Uterus (tissue), 4 donors: ENCODE data around the gene MRPL48. TPM values are rescaled to one million over a fixed set of nuclear protein-coding genes. Genes with fewer than 3 reads are reported as not detected.

Experiments
- DNase-seq, 2 donors: peaks; one replicate each; pipeline ENCODE4 v3.0.0-alpha.2; 2019 to 2020
- H3K27ac ChIP-seq, 2 donors: fragments of 200-600 bp; sonication (generic); 1 replicate in 1 of 2; 2 replicates in 1 of 2; pipeline ENCODE4 v1.5.1; 2016 to 2018
- H3K27me3 ChIP-seq, 2 donors: fragments of 200-600 bp; sonication (generic); one replicate each; pipeline ENCODE4 v1.5.1; 2018 to 2019; ENCODE audit warnings: control low read depth in 1 of 2
- H3K36me3 ChIP-seq, 2 donors: fragments of 200-600 bp; sonication (generic); one replicate each; pipeline ENCODE4 v1.5.1; 2019; ENCODE audit warnings: control low read depth in 1 of 2
- H3K4me1 ChIP-seq, 2 donors: fragments of 200-600 bp; sonication (generic); one replicate each; pipeline ENCODE4 v1.5.1; 2018 to 2019; ENCODE audit warnings: control low read depth in 1 of 2
- H3K4me3 ChIP-seq, 2 donors: fragments of 200-600 bp; sonication (generic); 1 replicate in 1 of 2; 2 replicates in 1 of 2; pipeline ENCODE4 v1.5.1; 2018 to 2019; ENCODE audit warnings: mild to moderate bottlenecking in 1 of 2
- H3K9me3 ChIP-seq, 2 donors: fragments of 200-600 bp; sonication (generic); one replicate each; pipeline ENCODE4 v1.5.1; 2019; ENCODE audit warnings: control low read depth in 1 of 2
- POLR2A ChIP-seq, 2 donors: fragments of 450-650 bp; IDR thresholded peaks; one replicate each; pipeline ENCODE4 v1.6.1; 2016; ENCODE audit warnings: antibody characterized with exemption in 2 of 2, mild to moderate bottlenecking in 1 of 2, moderate library complexity in 1 of 2
- intact Hi-C: fragments of 100-400 bp; cut with DNase I; formaldehyde crosslinking; loops from one replicate; pipeline ENCODE4 v1.15.1; 2023; ENCODE audit warnings: low total_unique reads
- total RNA-seq, 4 donors: library from RNA; depleted of rRNA in 3 of 4; stranded (reverse); fragments of >200 nt in 3 of 4; gene quantifications; one replicate each; pipeline versions ENCODE4 v1.1.0 to v1.2.4, GENCODE V29; 2014 to 2023
- TF ChIP-seq, protein P1 (sequence below), 4 experiments: fragments of 200-600 bp in 2 of 4; fragments of 450-650 bp in 2 of 4; sonication (generic) in 2 of 4; IDR thresholded peaks; one replicate each; pipeline ENCODE4 v1.5.1; 2016 to 2019; ENCODE audit warnings: antibody characterized with exemption in 4 of 4, mild to moderate bottlenecking in 2 of 4, moderate library complexity in 1 of 4
- donor health status: DM: yes; HTN: yes; CAD: no.

MRPL48 gene
- total RNA-seq, 4 donors from 2014 or later = 5.6 to 29.6 (median 11.9) TPM

GRCh38 chr11:73902303-73902702, 114.6 kb downstream of the MRPL48 start:
- intact Hi-C loops = no loop called here
- no peak for TF ChIP-seq POLR2A (IDR thresholded peaks at IDR 0.05)
- TF ChIP-seq, protein P1, sequence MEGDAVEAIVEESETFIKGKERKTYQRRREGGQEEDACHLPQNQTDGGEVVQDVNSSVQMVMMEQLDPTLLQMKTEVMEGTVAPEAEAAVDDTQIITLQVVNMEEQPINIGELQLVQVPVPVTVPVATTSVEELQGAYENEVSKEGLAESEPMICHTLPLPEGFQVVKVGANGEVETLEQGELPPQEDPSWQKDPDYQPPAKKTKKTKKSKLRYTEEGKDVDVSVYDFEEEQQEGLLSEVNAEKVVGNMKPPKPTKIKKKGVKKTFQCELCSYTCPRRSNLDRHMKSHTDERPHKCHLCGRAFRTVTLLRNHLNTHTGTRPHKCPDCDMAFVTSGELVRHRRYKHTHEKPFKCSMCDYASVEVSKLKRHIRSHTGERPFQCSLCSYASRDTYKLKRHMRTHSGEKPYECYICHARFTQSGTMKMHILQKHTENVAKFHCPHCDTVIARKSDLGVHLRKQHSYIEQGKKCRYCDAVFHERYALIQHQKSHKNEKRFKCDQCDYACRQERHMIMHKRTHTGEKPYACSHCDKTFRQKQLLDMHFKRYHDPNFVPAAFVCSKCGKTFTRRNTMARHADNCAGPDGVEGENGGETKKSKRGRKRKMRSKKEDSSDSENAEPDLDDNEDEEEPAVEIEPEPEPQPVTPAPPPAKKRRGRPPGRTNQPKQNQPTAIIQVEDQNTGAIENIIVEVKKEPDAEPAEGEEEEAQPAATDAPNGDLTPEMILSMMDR (IDR thresholded peaks at IDR 0.05) = no peak
- no peaks in the 10 kb centered on the region for H3K36me3 ChIP-seq
- no peaks in the 10 kb centered on the region for H3K9me3 ChIP-seq
- no peak overlapping the region for H3K27ac ChIP-seq
- H3K4me3 ChIP-seq = no peak overlapping the region
- no peaks in the 10 kb centered on the region for H3K27me3 ChIP-seq
- no peaks in the 10 kb centered on the region for H3K4me1 ChIP-seq
- DNase-seq = no peak

GRCh38 chr11:73907191-73907590, 119.5 kb downstream of the MRPL48 start:
- no peak overlapping the region for H3K4me3 ChIP-seq
- intact Hi-C loops = no loop called here
- no peak overlapping the region for H3K27ac ChIP-seq
- no peaks in the 10 kb centered on the region for H3K36me3 ChIP-seq
- H3K9me3 ChIP-seq = no peaks in the 10 kb centered on the region
- no peaks in the 10 kb centered on the region for H3K27me3 ChIP-seq
- no peaks in the 10 kb centered on the region for H3K4me1 ChIP-seq
- no peak for DNase-seq
- no peak for TF ChIP-seq POLR2A (IDR thresholded peaks at IDR 0.05)
- TF ChIP-seq, protein P1 (IDR thresholded peaks at IDR 0.05) = no peak

DNA sequence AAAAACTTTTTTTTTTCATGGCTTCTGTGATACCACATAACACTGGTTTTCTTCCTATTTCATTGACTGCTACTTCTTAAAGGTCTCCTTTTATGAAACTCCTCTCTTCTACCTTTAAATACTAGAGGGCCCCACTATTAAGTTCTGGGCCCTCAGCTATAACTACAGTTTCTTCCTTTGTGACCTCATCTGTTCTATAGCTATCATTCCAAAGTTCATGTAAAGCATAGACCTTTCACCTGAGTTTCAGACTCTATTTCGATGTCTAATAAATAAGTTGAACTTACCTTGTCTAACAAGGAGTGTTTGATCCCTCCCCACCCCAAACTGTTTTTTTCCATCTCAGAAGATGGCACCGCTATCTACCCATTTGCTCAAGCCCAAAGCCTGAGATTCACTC, 124.4 kb downstream of the MRPL48 start:
- intact Hi-C loops = no loop called here
- Histone ChIP-seq H3K36me3 (no peaks in the 10 kb centered on the region), H3K27ac (no peak overlapping the region), H3K27me3 (no peaks in the 10 kb centered on the region), H3K4me1 (no peaks in the 10 kb centered on the region), H3K9me3 (no peaks in the 10 kb centered on the region), H3K4me3 (no peak overlapping the region)
- DNase-seq = no peak
- TF ChIP-seq POLR2A (IDR thresholded peaks at IDR 0.05) = no peak
- TF ChIP-seq, protein P1 (IDR thresholded peaks at IDR 0.05) = no peak

DNA sequence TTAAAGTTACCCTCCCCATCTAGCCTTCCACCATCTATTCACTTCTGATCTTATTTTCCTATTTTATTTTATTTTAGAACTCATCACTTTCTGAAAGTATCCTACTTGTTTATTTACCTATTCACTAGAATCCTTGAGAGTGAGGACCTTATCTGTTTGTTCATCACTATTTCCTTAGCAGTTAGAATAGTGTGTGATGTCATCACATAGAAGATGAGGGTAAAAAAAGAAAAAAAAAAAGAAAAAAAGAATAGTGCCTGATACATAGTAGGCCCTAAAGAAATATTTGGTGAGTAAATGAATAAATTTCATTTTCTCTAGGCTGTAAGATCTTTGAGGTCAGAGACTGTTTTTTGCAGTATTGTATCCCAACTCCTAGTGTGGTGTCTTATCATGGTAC, 125.8 kb downstream of the MRPL48 start:
- Histone ChIP-seq H3K27me3 (no peaks in the 10 kb centered on the region), H3K4me3 (no peak overlapping the region), H3K4me1 (no peaks in the 10 kb centered on the region), H3K9me3 (no peaks in the 10 kb centered on the region), H3K27ac (no peak overlapping the region), H3K36me3 (no peaks in the 10 kb centered on the region)
- no peak for DNase-seq
- TF ChIP-seq, protein P1 (IDR thresholded peaks at IDR 0.05) = no peak
- TF ChIP-seq POLR2A (IDR thresholded peaks at IDR 0.05) = no peak
- intact Hi-C loops = no loop called here

- no peak overlapping the region for H3K4me3 ChIP-seq
- intact Hi-C loops = no loop called here
- no peaks in the 10 kb centered on the region for H3K27me3 ChIP-seq
- no peak for TF ChIP-seq POLR2A (IDR thresholded peaks at IDR 0.05)
- TF ChIP-seq, protein P1 (IDR thresholded peaks at IDR 0.05) = no peak
- H3K36me3 ChIP-seq = no peaks in the 10 kb centered on the region
- no peak overlapping the region for H3K27ac ChIP-seq
- no peaks in the 10 kb centered on the region for H3K9me3 ChIP-seq
- no peaks in the 10 kb centered on the region for H3K4me1 ChIP-seq
- no peak for DNase-seq
These were observed 126.6 kb downstream of the MRPL48 start for GRCh38 chr11:73914284-73914683.

Other genes starting within 250 kb of the MRPL48 start
- gene FAM168A, start 189.8 kb upstream of the MRPL48 start, total RNA-seq = 10 to 100 TPM in 3 of 4 donors, 1 to 10 TPM in 1; 7.9 to 50.3 (median 25.8) TPM
- 1 to 10 TPM in 3 of 4 donors, not detected in 1; 5.6 to 7.5 (median 6.9) TPM for gene PLEKHB1, start 141.3 kb upstream of the MRPL48 start, total RNA-seq
- 100 to 1,000 TPM in 3 of 4 donors, 10 to 100 TPM in 1; 75.9 to 129 (median 119) TPM for gene RAB6A, start 26.8 kb upstream of the MRPL48 start, total RNA-seq
- 100 to 1,000 TPM in 2 of 4 donors, 10 to 100 TPM in 2; 28.1 to 147 (median 84.8) TPM for gene COA4, start 89.0 kb downstream of the MRPL48 start, total RNA-seq
- 10 to 100 TPM in 2 of 4 donors, 1 to 10 TPM in 1, under 1 TPM in 1; 0.59 to 20.8 (median 9.0) TPM for gene PAAF1, start 89.1 kb downstream of the MRPL48 start, total RNA-seq
- gene DNAJB13, start 163.2 kb downstream of the MRPL48 start, total RNA-seq = 1 to 10 TPM in 3 of 4 donors, not detected in 1; 1.9 to 9.1 (median 4.6) TPM
- 10 to 100 TPM in 3 of 4 donors, not detected in 1; 10.8 to 64.7 (median 33.7) TPM for gene UCP2, start 195.0 kb downstream of the MRPL48 start, total RNA-seq
- gene UCP3, start 221.2 kb downstream of the MRPL48 start, total RNA-seq = 1 to 10 TPM in 2 of 4 donors, under 1 TPM in 1, not detected in 1; 0.21 to 4.1 (median 1.5) TPM